Measurements from ENCODE around the gene DNAJA3. TPM values are rescaled to one million over a fixed set of nuclear protein-coding genes. Genes with fewer than 3 reads are reported as not detected.

The DNAJA3 gene
- total RNA-seq, 2 experiments from 2014 or later, result 93.9 to 102 TPM

GRCh38 chr16:4472880-4473279 lies 47.2 kb downstream of the DNAJA3 start:
- Mint-ChIP-seq H3K4me1 (peaks cover 28% of the 10 kb centered on the region), H3K4me3 (peak overlapping the region; percentile 88), H3K36me3 (ENCODE audit: low read depth) (peaks cover 4% of the 10 kb centered on the region), H3K27ac (peak overlapping the region; percentile 17), H3K27me3 (no peaks in the 10 kb centered on the region), H3K9me3 (ENCODE audit: low read depth) (no peaks in the 10 kb centered on the region)
- CTCF ChIA-PET, result interaction anchor here (0.9 kb wide), 2 partner anchors 17 to 113 kb away, joined by 3 to 5 read pairs; no protein-coding TSS in a partner anchor
- DNase-seq (no peak), ATAC-seq (no peak)
- intact Hi-C loops (cut with DNase I, micrococcal nuclease), result no loop called here
- POLR2A ChIA-PET, result no interaction called here

DNA sequence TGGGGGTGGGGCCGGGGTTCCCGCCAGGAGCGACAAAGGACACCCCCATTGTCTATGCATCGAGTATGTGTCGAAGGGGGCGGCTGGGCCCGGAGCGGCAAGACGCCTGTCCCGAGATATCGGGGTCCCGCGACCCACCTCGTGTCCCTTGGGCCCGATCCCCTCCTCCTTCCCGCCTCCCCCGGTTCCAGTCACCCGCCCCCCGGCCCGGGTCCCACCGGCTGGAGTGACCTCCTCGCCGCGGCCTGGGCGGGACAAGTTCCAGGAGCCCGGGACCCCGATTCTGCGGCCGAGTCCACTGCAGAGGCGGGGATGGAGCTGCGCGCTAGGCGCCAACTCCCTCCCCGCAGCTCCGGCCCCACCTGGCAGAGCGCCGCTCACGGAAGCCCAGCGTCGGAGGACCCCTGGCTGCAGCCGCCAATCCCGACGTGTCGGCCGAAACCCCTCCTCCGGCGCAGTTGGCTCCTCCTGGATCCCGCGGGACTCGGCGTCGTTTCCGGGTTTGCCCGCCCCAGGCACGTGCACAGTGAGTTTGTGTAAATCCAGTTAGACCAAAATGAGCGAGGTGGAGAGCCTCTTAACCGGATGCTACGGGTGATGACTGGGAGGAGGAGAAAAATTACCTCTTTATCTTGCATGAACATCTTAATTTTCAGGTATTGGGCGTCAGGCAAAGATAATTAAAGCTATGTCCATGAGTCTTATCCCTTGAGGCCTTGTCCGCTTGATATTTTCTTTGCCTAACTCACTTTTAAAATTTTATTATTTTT lies 48.7 kb downstream of the DNAJA3 start, which contains the start of gene NMRAL1:
NMRAL1 (minus strand) TSS at position 434 of the 770 bp plus-strand sequence. CDS start 493 bp downstream, outside the sequence.
- ChIA-PET POLR2A (interaction anchor here (0.7 to 1.6 kb wide), 2 partner anchors 31 to 390 kb away, joined by 3 read pairs; no protein-coding TSS in a partner anchor), CTCF (interaction anchor here (0.6 to 1.3 kb wide), 6 partner anchors 12 to 173 kb away, joined by 3 to 6 read pairs (median 4); no protein-coding TSS in a partner anchor)
- Mint-ChIP-seq H3K27me3 (no peaks in the 10 kb centered on the region), H3K36me3 (ENCODE audit: low read depth) (peaks cover 11% of the 10 kb centered on the region), H3K4me1 (peaks cover 40% of the 10 kb centered on the region), H3K9me3 (ENCODE audit: low read depth) (no peaks in the 10 kb centered on the region), H3K27ac (peak within 1 kb of the TSS; percentile 88), H3K4me3 (peak within 1 kb of the TSS; percentile 88)
- intact Hi-C loops (cut with DNase I, micrococcal nuclease), result loop anchor here in 1 of 2 experiments (1.0 kb wide), 1 partner anchor 484 kb away; the partner anchor contains the start of gene SEC14L5
- DNase-seq (peak; percentile 93), ATAC-seq (peak; percentile 60)

- peak; percentile 85 for ATAC-seq
- H3K4me3 Mint-ChIP-seq, result peak within 1 kb of the TSS; percentile 88
- no peaks in the 10 kb centered on the region for H3K9me3 Mint-ChIP-seq (ENCODE audit: low read depth)
- ChIA-PET CTCF (interaction anchor here (0.7 to 4.2 kb wide), 9 partner anchors 12 to 86 kb away, joined by 3 to 37 read pairs (median 5); no protein-coding TSS in a partner anchor), POLR2A (interaction anchor here (0.6 to 1.3 kb wide), 6 partner anchors 29 to 185 kb away, joined by 3 to 6 read pairs (median 3); no protein-coding TSS in a partner anchor)
- peaks cover 43% of the 10 kb centered on the region for H3K4me1 Mint-ChIP-seq
- peaks cover 11% of the 10 kb centered on the region for H3K36me3 Mint-ChIP-seq (ENCODE audit: low read depth)
- peak within 1 kb of the TSS; percentile 85 for H3K27ac Mint-ChIP-seq
- DNase-seq, result peak; percentile 96
- H3K27me3 Mint-ChIP-seq, result no peaks in the 10 kb centered on the region
- intact Hi-C loops (cut with DNase I, micrococcal nuclease), result loop anchor here (1.0 to 5.0 kb wide), 19 partner anchors 51 to 621 kb away; partner anchors contain the start of genes CDIP1 (in 2 of the 2), CORO7 (in 2 of the 2), ANKS3 (in 1 of the 2) and CREBBP (in 1 of the 2)
Observed at GRCh38 chr16:4475880-4476788, 50.5 kb downstream of the DNAJA3 start, which contains the start of gene HMOX2. Gene HMOX2, plus strand, starts transcription at chr16:4476398. Its CDS starts 29,127 bp downstream, at chr16:4505525.

GRCh38 chr16:4477966-4478365 lies 52.3 kb downstream of the DNAJA3 start:
- ChIA-PET CTCF (interaction anchor here (0.6 to 4.2 kb wide), 12 partner anchors 10 to 1942 kb away, joined by 3 to 37 read pairs (median 4); partner anchors contain the start of gene CDIP1), POLR2A (interaction anchor here (1.0 to 1.6 kb wide), 2 partner anchors 9 to 22 kb away, joined by 3 to 5 read pairs; no protein-coding TSS in a partner anchor)
- peak; percentile 31 for DNase-seq
- H3K9me3 Mint-ChIP-seq (ENCODE audit: low read depth), result no peaks in the 10 kb centered on the region
- peaks cover 56% of the 10 kb centered on the region for H3K4me1 Mint-ChIP-seq
- intact Hi-C loops (cut with DNase I, micrococcal nuclease), result loop anchor here (1.0 to 5.0 kb wide), 9 partner anchors 10 to 619 kb away; partner anchors contain the start of genes CDIP1 (in 1 of the 2), CORO7 (in 1 of the 2), EEF2KMT (in 1 of the 2) and GLYR1 (in 1 of the 2)
- ATAC-seq, result no peak
- no peaks in the 10 kb centered on the region for H3K27me3 Mint-ChIP-seq
- H3K36me3 Mint-ChIP-seq (ENCODE audit: low read depth), result peaks cover 15% of the 10 kb centered on the region
- H3K4me3 Mint-ChIP-seq, result peak overlapping the region; percentile 88
- H3K27ac Mint-ChIP-seq, result peak overlapping the region; percentile 83

GRCh38 chr16:4481526-4481925 lies 55.9 kb downstream of the DNAJA3 start:
- H3K9me3 Mint-ChIP-seq (ENCODE audit: low read depth), result no peaks in the 10 kb centered on the region
- POLR2A ChIA-PET, result interaction anchor here (0.6 to 0.7 kb wide), 2 partner anchors 54 to 358 kb away, joined by 3 to 12 read pairs; no protein-coding TSS in a partner anchor
- H3K36me3 Mint-ChIP-seq (ENCODE audit: low read depth), result peaks cover 33% of the 10 kb centered on the region
- DNase-seq, result no peak
- peak overlapping the region; percentile 63 for H3K27ac Mint-ChIP-seq
- no peaks in the 10 kb centered on the region for H3K27me3 Mint-ChIP-seq
- H3K4me1 Mint-ChIP-seq, result peaks cover 48% of the 10 kb centered on the region
- no peak for ATAC-seq
- no peak overlapping the region for H3K4me3 Mint-ChIP-seq
- CTCF ChIA-PET, result interaction anchor here (0.7 to 1.0 kb wide), 3 partner anchors 19 to 37 kb away, joined by 3 read pairs; no protein-coding TSS in a partner anchor
- intact Hi-C loops (cut with DNase I, micrococcal nuclease), result no loop called here

DNA sequence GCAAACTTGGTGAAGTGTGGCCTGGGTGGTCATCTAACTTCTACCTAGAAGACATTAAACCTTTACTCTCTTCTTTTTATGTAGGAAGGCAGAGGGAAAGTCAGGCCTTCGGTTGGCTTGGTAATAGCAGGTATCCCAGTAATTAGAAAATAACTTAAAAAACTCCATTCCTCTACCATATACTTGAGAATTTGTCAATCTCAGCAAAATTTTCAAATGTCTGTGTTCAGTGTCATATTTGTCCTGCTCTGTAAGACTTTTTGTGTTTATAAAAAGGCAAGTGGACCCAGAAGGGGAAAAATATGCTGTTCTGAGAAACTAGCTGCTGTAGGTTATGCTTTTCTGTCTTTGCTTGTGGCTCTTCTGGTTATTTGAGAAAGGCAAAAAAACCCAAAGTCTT lies 56.3 kb downstream of the DNAJA3 start:
- H3K9me3 Mint-ChIP-seq (ENCODE audit: low read depth), result no peaks in the 10 kb centered on the region
- ChIA-PET POLR2A (interaction anchor here (0.6 kb wide), 1 partner anchor 54 kb away, joined by 12 read pairs; no protein-coding TSS in a partner anchor), CTCF (interaction anchor here (0.7 to 1.0 kb wide), 3 partner anchors 19 to 37 kb away, joined by 3 read pairs; no protein-coding TSS in a partner anchor)
- intact Hi-C loops (cut with DNase I, micrococcal nuclease), result no loop called here
- DNase-seq (no peak), ATAC-seq (no peak)
- peaks cover 33% of the 10 kb centered on the region for H3K36me3 Mint-ChIP-seq (ENCODE audit: low read depth)
- H3K4me1 Mint-ChIP-seq, result peaks cover 49% of the 10 kb centered on the region
- H3K27me3 Mint-ChIP-seq, result no peaks in the 10 kb centered on the region
- H3K27ac Mint-ChIP-seq, result peak overlapping the region; percentile 63
- H3K4me3 Mint-ChIP-seq, result no peak overlapping the region

GRCh38 chr16:4486126-4486893 lies 60.6 kb downstream of the DNAJA3 start:
- intact Hi-C loops (cut with DNase I, micrococcal nuclease), result no loop called here
- ChIA-PET POLR2A (interaction anchor here (0.6 to 1.2 kb wide), 2 partner anchors 8 to 19 kb away, joined by 3 to 5 read pairs; no protein-coding TSS in a partner anchor), CTCF (interaction anchor here (0.9 to 6.2 kb wide), 7 partner anchors 9 to 62 kb away, joined by 4 to 37 read pairs (median 8); partner anchors contain the start of genes HMOX2 and NMRAL1)
- no peaks in the 10 kb centered on the region for H3K9me3 Mint-ChIP-seq (ENCODE audit: low read depth)
- no peak overlapping the region for H3K4me3 Mint-ChIP-seq
- no peaks in the 10 kb centered on the region for H3K27me3 Mint-ChIP-seq
- DNase-seq (no peak), ATAC-seq (no peak)
- peaks cover 30% of the 10 kb centered on the region for H3K36me3 Mint-ChIP-seq (ENCODE audit: low read depth)
- peak overlapping the region; percentile 82 for H3K27ac Mint-ChIP-seq
- peaks cover 63% of the 10 kb centered on the region for H3K4me1 Mint-ChIP-seq

- H3K36me3 Mint-ChIP-seq (ENCODE audit: low read depth), result peaks cover 27% of the 10 kb centered on the region
- no peaks in the 10 kb centered on the region for H3K9me3 Mint-ChIP-seq (ENCODE audit: low read depth)
- peak overlapping the region; percentile 2 for H3K4me3 Mint-ChIP-seq
- peaks cover 56% of the 10 kb centered on the region for H3K4me1 Mint-ChIP-seq
- intact Hi-C loops (cut with DNase I, micrococcal nuclease), result loop anchor here in 1 of 2 experiments (1.0 kb wide), 1 partner anchor 11 kb away; no protein-coding TSS in a partner anchor
- H3K27me3 Mint-ChIP-seq, result no peaks in the 10 kb centered on the region
- H3K27ac Mint-ChIP-seq, result peak overlapping the region; percentile 92
- DNase-seq, result no peak
- ChIA-PET CTCF (interaction anchor here (0.8 to 6.2 kb wide), 5 partner anchors 10 to 24 kb away, joined by 4 to 37 read pairs (median 10); partner anchors contain the start of genes HMOX2 and NMRAL1), POLR2A (interaction anchor here (0.7 kb wide), 1 partner anchor 17 kb away, joined by 3 read pairs; no protein-coding TSS in a partner anchor)
- peak; percentile 59 for ATAC-seq
Observed at GRCh38 chr16:4487955-4488498, 62.4 kb downstream of the DNAJA3 start.

GRCh38 chr16:4488499-4488967 lies 62.9 kb downstream of the DNAJA3 start:
- Mint-ChIP-seq H3K4me3 (no peak overlapping the region), H3K27me3 (no peaks in the 10 kb centered on the region), H3K4me1 (peaks cover 61% of the 10 kb centered on the region), H3K36me3 (ENCODE audit: low read depth) (peaks cover 27% of the 10 kb centered on the region), H3K9me3 (ENCODE audit: low read depth) (no peaks in the 10 kb centered on the region), H3K27ac (peak overlapping the region; percentile 92)
- CTCF ChIA-PET, result interaction anchor here (0.6 to 6.2 kb wide), 7 partner anchors 11 to 270 kb away, joined by 3 to 37 read pairs (median 10); partner anchors contain the start of genes HMOX2 and NMRAL1
- POLR2A ChIA-PET, result no interaction called here
- peak; percentile 62 for ATAC-seq
- DNase-seq, result no peak
- intact Hi-C loops (cut with DNase I, micrococcal nuclease), result loop anchor here in 1 of 2 experiments (1.0 kb wide), 1 partner anchor 11 kb away; no protein-coding TSS in a partner anchor
